ENCODE measurements around the gene IQCN.

The IQCN gene

GRCh38 chr19:18304458-18305310 is 30.4 kb upstream of the IQCN start:
- DNase-seq (ENCODE audit: low read depth) = peak; percentile 71

DNA sequence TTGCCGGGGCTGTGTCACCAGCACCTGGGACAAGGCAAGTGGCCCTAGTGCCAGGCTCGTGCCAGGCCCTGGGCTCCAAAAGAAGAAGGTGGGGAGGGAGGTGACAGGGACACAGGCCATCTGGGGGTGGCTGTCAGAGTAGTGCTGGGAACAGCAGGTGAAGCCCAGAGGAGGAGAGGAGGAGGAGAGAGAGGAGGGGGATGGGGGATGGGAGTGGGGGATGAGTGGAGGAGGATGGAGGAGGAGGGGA is 29.9 kb upstream of the IQCN start:
- no peak for DNase-seq (ENCODE audit: low read depth)

DNA sequence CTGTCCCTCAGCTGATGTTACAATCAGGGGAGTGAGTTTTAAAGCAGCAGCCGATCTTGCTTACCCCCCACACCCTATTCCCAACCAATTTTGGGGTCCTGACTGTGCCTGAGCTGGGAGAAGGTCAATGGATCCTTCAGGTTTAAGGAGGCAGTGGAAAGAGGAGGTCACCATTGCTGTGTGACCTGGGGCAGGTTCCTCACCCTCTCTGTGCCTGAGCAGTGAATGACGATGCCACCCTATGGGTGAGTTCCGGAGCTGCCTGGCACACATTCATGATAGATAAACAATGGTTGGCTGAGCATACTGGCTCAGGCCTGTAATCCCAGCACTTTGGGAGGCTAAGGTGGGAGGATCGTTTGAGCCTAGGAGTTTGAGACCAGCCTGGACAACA is 27.5 kb upstream of the IQCN start:
- DNase-seq (ENCODE audit: low read depth) = no peak

DNA sequence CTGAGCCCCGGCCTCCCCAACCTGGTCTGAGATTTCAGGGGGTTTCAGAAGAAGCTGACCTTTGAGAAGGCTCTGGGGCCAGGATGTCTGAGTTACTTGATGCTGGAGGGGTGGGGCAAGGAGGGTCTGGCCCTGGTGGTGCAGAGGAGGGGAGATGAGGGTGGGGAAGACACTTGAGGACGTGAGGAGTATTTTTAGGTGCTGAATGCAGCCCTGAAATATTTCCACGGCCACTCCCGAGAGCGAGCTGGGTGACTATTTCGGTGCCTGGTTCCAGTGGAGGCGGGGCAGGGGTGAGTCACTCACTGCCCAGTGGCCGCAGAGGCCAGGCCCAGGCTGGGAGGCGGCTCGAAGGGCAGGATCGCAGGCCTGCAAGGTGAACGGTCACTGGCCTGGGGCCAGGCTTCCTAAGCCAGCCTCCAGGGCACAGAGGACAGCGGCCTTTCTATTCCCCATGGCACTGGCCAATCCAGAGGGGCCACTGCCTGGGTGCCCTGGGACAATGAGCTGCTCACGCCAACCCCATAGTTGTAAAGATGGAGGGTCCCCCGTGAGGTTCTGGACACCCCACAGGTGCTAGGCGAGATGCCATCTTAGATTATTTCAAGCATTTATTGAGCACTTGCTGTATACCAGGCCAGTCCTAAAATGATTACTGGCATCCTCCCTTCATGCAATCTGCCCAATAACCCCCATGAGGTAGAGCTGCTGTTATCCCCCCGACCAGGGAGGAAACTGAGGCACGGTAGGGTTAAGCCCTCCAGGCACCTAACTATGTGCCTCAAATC is 26.9 kb upstream of the IQCN start:
- DNase-seq (ENCODE audit: low read depth) = no peak

DNA sequence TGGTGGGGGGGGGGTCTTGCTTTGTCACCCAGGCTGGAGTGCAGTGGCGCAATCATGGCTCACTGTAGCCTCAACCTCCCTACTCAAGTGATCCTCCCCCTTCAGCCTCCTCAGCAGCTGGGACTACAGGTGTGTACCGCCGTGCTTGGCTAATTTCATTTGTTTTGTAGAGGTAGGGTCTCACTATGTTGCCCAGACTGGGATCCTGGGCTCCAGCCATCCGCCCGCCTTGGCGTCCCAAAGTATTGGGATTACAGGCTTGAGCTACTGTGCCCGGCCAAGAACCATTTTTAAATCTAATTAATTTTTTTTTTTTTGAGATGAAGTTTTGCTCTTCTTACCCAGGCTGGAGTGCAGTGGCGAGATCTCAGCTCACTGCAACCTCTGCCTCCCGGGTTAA is 25.4 kb upstream of the IQCN start:
- no peak for DNase-seq (ENCODE audit: low read depth)

DNA sequence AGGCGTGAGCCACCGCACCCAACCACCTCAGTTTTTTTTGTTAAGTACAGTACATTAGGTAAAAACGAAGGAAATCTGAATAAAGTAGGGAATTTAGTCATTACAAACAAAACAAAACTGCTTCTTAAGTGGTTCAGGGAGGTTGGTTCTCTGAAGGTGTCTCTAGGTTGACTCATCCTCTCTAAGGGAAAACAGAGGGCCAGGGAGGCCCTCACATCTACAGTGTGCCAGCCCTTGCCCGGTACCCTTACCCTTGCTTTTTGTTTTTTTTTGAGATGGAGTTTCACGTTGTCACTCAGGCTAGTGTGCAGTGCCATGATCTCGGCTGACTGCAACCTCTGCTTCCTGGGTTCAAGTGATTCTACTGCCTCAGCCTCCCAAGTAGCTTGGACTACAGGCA is 24.3 kb upstream of the IQCN start:
- DNase-seq (ENCODE audit: low read depth) = no peak

DNA sequence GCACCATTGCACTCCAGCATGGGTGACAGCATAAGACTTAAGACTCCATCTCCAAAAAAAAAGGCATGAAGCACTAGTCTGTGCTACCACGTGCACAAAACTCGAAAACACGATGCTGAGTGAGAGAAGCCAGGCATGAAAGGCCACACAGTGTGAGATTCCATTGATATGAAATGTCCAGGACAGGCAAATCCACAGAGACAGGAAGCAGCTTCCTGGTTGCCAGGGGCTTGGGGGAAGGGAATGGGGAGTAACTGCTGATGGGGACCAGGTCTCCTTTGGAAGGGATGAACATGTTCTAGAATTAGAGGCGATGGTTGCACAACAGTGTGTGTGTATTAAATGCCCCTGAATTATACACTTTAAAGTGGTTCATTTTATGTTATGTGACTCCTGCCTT is 23.1 kb upstream of the IQCN start:
- no peak for DNase-seq (ENCODE audit: low read depth)

DNA sequence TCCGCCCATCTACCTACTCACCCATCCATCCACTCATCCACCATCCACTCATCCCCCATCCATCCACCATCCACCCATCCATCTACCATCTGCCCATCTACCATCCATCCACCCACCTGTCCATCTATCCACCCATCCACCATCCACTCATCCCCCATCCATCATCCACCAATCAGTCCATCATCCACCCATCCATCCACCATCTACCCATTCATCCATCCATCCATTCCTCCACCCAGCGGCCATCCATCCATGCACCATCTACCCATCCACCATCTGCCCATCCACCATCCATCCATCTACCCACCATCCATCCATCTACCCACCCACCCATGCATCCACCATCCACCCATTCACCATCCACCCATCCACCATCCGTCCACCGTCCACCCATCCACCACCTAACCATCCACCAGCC is 20.8 kb upstream of the IQCN start:
- no peak for DNase-seq (ENCODE audit: low read depth)

DNA sequence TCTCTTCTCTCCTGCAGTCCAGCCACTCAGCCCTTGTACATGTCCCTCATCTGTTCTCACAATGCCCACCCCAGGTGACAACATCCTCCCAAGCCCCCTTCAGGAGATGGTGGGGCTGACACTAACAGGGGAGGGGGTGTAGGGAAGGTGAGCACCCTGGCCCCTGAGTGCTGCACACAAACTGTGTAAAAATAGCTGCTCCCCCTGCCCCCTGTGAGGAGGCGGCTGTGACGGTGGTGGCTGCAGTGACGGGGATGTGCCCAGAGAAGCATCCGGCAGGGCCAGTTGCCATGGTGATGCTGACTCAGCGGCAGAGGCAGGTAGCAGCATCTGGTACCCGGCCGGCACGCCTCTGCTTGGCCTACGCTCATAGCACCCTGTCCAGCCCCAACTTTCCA is 20.2 kb upstream of the IQCN start:
- no peak for DNase-seq (ENCODE audit: low read depth)

GRCh38 chr19:18293642-18294466 is 19.6 kb upstream of the IQCN start:
- no peak for DNase-seq (ENCODE audit: low read depth)

- DNase-seq (ENCODE audit: low read depth) = no peak
Observed at GRCh38 chr19:18292810-18293641, 18.8 kb upstream of the IQCN start.

DNA sequence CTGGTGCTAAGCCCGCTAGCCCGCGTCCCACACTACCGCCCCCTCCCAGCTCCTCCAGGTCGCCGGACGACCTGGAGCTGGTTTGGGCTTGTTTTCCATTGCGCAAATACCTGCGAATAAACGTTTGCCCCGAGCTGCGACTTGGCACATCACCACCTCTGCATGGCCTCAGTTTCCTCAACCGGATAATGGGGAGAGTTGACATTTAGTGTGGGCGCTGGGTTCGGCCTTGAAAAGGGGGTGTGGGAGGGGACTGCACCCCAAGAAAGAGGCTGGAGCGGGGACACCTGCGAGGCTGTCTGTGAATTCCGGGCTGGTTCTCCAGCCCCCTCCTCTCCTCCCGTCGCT is 18.2 kb upstream of the IQCN start:
- no peak for DNase-seq (ENCODE audit: low read depth)

GRCh38 chr19:18291590-18292461 is 17.6 kb upstream of the IQCN start:
- DNase-seq (ENCODE audit: low read depth) = no peak

DNA sequence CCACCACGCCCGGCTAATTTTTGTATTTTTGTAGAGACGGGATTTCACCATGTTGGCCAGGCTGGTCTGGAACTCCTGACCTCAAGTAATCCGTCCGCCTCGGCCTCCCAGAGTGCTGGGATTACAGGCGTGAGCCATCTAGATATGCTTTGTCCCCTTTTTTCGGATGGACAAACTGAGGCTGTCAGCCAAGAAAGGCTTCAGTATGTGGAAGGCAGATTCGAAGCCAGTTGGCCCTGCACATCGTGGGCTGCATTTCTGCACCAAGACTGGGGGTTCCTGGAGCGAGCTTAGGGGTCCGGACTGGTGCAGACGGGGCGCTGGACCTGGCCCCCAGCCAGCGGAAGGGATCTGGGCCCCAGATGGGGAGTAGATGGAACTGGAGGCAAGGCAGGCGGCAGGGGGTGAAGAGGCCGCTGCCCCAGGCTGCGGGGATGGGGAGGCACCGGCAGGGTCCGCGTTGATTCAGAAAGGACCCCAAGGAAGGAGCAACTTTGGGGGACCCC is 16.8 kb upstream of the IQCN start:
- DNase-seq (ENCODE audit: low read depth) = no peak

GRCh38 chr19:18290302-18291018 is 16.2 kb upstream of the IQCN start:
- DNase-seq (ENCODE audit: low read depth) = no peak

DNA sequence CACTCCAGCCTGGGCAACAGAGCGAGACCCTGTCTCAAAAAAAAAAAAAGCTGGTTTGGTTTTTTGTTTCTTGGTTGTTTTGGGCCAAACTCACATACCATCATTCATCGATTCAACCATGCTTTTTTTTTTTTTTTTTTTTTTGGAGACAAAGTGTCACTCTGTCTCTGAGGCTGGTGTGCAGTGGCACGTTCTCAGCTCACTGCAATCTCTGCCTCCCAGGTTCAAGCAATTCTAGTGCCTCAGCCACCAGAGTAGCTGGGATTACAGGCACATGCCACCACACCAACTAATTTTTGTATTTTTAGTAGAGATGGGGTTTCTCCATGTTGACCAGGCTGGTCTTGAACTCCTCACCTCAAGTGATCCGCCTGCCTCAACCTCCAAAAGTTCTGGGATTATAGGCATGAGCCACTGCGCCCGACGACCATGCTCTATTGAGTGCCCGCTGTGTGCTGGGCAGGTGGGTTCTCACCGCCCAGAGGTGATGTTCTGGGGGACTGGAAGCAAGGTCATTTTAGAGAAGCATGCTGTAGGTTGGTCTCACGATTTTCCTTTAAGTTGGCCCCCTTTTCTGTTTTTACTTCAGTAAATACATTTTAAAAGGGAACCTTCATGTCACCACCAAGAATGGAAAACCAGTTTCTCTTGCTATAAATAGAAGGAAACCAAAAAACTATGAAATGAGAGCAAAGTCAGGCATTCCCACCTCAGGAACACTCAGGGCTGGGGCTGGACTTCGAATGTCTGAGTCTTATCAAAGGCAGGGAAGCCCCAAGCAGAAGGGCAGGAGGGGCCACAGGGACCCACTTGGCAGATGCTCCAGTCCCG is 15.4 kb upstream of the IQCN start:
- DNase-seq (ENCODE audit: low read depth) = no peak

DNA sequence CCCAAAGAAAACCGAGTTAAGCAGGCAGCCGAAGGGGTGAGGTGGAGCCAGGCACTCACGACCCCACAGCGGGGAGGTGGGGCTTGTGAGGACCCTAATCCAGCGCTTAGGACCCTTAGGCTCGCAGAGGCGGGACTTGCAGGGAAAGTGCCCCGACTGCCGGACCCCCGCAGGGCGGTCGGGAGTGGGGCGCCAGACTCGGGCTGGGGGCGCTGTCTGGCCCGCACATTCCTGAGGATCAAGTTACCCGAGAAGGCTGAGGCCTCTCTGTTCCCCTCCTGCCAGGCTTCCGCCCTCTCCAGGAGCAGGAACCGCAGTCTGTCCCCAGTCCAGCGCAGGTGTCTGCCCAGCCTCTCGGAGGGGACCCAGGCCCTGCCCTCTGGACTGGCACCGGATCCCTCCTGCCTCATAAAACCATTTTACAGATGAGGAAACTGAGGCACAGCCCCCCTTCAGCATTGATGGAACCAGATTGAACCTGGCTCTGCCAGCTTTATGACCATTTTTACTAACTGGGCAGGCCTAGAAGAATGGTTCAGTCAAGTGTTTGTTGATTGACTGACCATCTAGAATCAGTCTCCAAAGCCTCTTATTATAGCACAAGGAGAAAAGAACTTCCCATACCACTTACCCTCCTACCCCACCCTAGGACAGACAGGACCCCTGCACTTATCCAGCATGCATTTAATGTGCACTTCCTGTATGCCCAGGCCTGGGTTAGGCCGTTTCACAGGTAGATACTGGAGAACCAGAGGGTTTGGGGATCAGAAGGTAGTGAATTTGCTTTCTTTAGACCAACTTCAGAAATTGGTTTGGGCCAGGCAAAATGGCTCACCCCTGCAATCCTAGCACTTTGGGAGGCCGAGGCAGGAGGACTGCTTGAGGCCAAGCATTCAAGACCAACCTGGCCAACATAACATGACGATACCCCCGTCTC is 13.9 kb upstream of the IQCN start:
- no peak for DNase-seq (ENCODE audit: low read depth)

GRCh38 chr19:18286973-18287635 is 12.9 kb upstream of the IQCN start:
- no peak for DNase-seq (ENCODE audit: low read depth)
